ENCODE data around the gene AMBRA1.

Gene AMBRA1

GRCh38 chr11:46418751-46419150, 175.1 kb downstream of the AMBRA1 start:
- TF ChIP-seq CSRNP3 (CRISPR knock-in tag; IDR thresholded peaks at IDR 0.05) (no peak), TOX (CRISPR knock-in tag; IDR thresholded peaks at IDR 0.05; ENCODE audit: borderline replicate concordance) (no peak), PPARA (CRISPR knock-in tag; IDR thresholded peaks at IDR 0.05; ENCODE audit: borderline replicate concordance) (no peak), POU6F1 (CRISPR knock-in tag; IDR thresholded peaks at IDR 0.05; ENCODE audit: borderline replicate concordance, low read depth) (no peak), GLIS3 (CRISPR knock-in tag; IDR thresholded peaks at IDR 0.05) (no peak)
- ATAC-seq: no peak

- no peak for ATAC-seq
- no peak for TF ChIP-seq CSDC2 (CRISPR knock-in tag; IDR thresholded peaks at IDR 0.05)
- TF ChIP-seq PPARA (CRISPR knock-in tag; IDR thresholded peaks at IDR 0.05; ENCODE audit: borderline replicate concordance): no peak
Observed at GRCh38 chr11:46417711-46418110, 176.1 kb downstream of the AMBRA1 start.

- ATAC-seq: no peak
- TF ChIP-seq CSDC2 (CRISPR knock-in tag; IDR thresholded peaks at IDR 0.05): no peak
- no peak for TF ChIP-seq ISL1 (CRISPR knock-in tag; IDR thresholded peaks at IDR 0.05)
- TF ChIP-seq ZNF565 (CRISPR knock-in tag; conservative IDR thresholded peaks at IDR 0.05; ENCODE audit: low read depth): no peak
- no peak for TF ChIP-seq ZNF8 (CRISPR knock-in tag; IDR thresholded peaks at IDR 0.05)
- TF ChIP-seq RARB (CRISPR knock-in tag; IDR thresholded peaks at IDR 0.05): no peak
- no peak for TF ChIP-seq ARNTL (CRISPR knock-in tag; IDR thresholded peaks at IDR 0.05; ENCODE audit: borderline replicate concordance, low read depth)
- no peak for TF ChIP-seq OSR1 (CRISPR knock-in tag; IDR thresholded peaks at IDR 0.05)
- TF ChIP-seq POU6F1 (CRISPR knock-in tag; IDR thresholded peaks at IDR 0.05; ENCODE audit: borderline replicate concordance, low read depth): no peak
- TF ChIP-seq BACH2 (CRISPR knock-in tag; IDR thresholded peaks at IDR 0.05; ENCODE audit: borderline replicate concordance): no peak
- no peak for TF ChIP-seq PATZ1 (CRISPR knock-in tag; IDR thresholded peaks at IDR 0.05; ENCODE audit: borderline replicate concordance)
- TF ChIP-seq CSRNP3 (CRISPR knock-in tag; IDR thresholded peaks at IDR 0.05): no peak
- TF ChIP-seq GLIS3 (CRISPR knock-in tag; IDR thresholded peaks at IDR 0.05): no peak
- TF ChIP-seq TSHZ2 (CRISPR knock-in tag; IDR thresholded peaks at IDR 0.05): no peak
- TF ChIP-seq SNAI2 (CRISPR knock-in tag; IDR thresholded peaks at IDR 0.05): no peak
- TF ChIP-seq ZFP30 (CRISPR knock-in tag; IDR thresholded peaks at IDR 0.05): no peak
- no peak for TF ChIP-seq CREB5 (CRISPR knock-in tag; IDR thresholded peaks at IDR 0.05; ENCODE audit: low read depth)
- no peak for TF ChIP-seq ZFP3 (CRISPR knock-in tag; IDR thresholded peaks at IDR 0.05)
- no peak for TF ChIP-seq PPARA (CRISPR knock-in tag; IDR thresholded peaks at IDR 0.05; ENCODE audit: borderline replicate concordance)
- no peak for TF ChIP-seq ZNF70 (CRISPR knock-in tag; IDR thresholded peaks at IDR 0.05)
Observed at GRCh38 chr11:46414879-46415278, 178.9 kb downstream of the AMBRA1 start.

Data from SK-N-SH treated with all-trans-retinoic acid at 6 μM for 48 hours (cell line).